HepG2 (cell line): ENCODE results near the gene RUNX3. TPM values are rescaled to one million over a fixed set of nuclear protein-coding genes. Genes with fewer than 3 reads are reported as not detected.
A peak's percentile ranks its signal among the peaks of the same experiment; 100 is the strongest.

Experiments used
- BRD4 ChIP-seq: sonication (generic); formaldehyde crosslinking; IDR thresholded peaks from 2 replicates; pipeline ENCODE4 v1.4.0; 2020; ENCODE audit warnings: missing genetic modification reagents
- CHD2 ChIP-seq: IDR thresholded peaks from 2 replicates; pipeline ENCODE4 v1.6.1; 2011; ENCODE audit warnings: low read depth, low read length, improper control_type of control experiment
- ELF3 ChIP-seq: IDR thresholded peaks from 2 replicates; pipeline ENCODE4 v1.6.1; 2016; ENCODE audit warnings: missing genetic modification reagents, missing compliant biosample characterization
- FOXO1 ChIP-seq: sonication (generic); formaldehyde crosslinking; IDR thresholded peaks from 2 replicates; pipeline ENCODE4 v1.4.0; 2020; ENCODE audit warnings: missing genetic modification reagents
- PITX1 ChIP-seq: sonication (generic); formaldehyde crosslinking; IDR thresholded peaks from 2 replicates; pipeline ENCODE4 v1.5.1; 2020; ENCODE audit warnings: mild to moderate bottlenecking, missing genetic modification reagents
- SPEN ChIP-seq: sonication (generic); formaldehyde crosslinking; IDR thresholded peaks from 2 replicates; pipeline ENCODE4 v1.5.1; 2020; ENCODE audit warnings: low read depth, mild to moderate bottlenecking, missing genetic modification reagents
- ZNF549 ChIP-seq: sonication (generic); formaldehyde crosslinking; IDR thresholded peaks from 2 replicates; pipeline ENCODE4 v1.5.0; 2020; ENCODE audit warnings: missing genetic modification reagents
- polyA plus RNA-seq, 8 experiments: library from polyadenylated mRNA; depleted of rRNA in 3 of 8; stranded (reverse) in 7 of 8; unstranded in 1 of 8; fragments of >200 nt; fragmentation: Illumina TruSeq in 4 of 8; extraction: Trizol in 4 of 8; gene quantifications; 2 replicates each; pipeline versions ENCODE4 v1.2.1 to v1.2.3, GENCODE V29; 2011 to 2016; ENCODE audit warnings: low read depth in 4 of 8, missing spikeins in 1 of 8, mixed read lengths in 1 of 8; ENCODE audit not compliant: insufficient read depth in 1 of 8
- total RNA-seq, 5 experiments: library from RNA; depleted of rRNA; stranded (reverse); fragments of >200 nt; fragmentation: Illumina TruSeq; extraction: Trizol; gene quantifications; 2 replicates each; pipeline ENCODE4 v1.2.3, GENCODE V29; 2016; ENCODE audit warnings: low read depth in 1 of 5
- TF ChIP-seq, protein P1 (sequence below): sonication (generic); formaldehyde crosslinking; IDR thresholded peaks from 2 replicates; pipeline ENCODE4 v1.5.0; 2020; ENCODE audit warnings: mild to moderate bottlenecking, missing genetic modification reagents
- TF ChIP-seq, protein P2 (sequence below): sonication (generic); formaldehyde crosslinking; IDR thresholded peaks from 2 replicates; pipeline ENCODE4 v1.9.0; 2021; ENCODE audit warnings: mild to moderate bottlenecking, missing genetic modification reagents
- TF ChIP-seq, protein P3 (sequence below): sonication (generic); formaldehyde crosslinking; IDR thresholded peaks from 2 replicates; pipeline ENCODE4 v1.8.1; 2023; ENCODE audit warnings: missing genetic modification reagents, inconsistent platforms, borderline replicate concordance
- TF ChIP-seq, protein P4 (sequence below): IDR thresholded peaks from 2 replicates; pipeline ENCODE4 v1.6.1; 2016; ENCODE audit warnings: low read depth, control low read depth
- TF ChIP-seq, protein P5 (sequence below): sonication (generic); formaldehyde crosslinking; IDR thresholded peaks from 2 replicates; pipeline ENCODE4 v1.9.0; 2022; ENCODE audit warnings: missing genetic modification reagents, mild to moderate bottlenecking, borderline replicate concordance

RUNX3 gene
- total and polyA plus RNA-seq, 2 of the 13 experiments (the other 11 are each of a cell fraction or from before 2014, with no cell fraction given), result 0.04 to 0.22 TPM

DNA sequence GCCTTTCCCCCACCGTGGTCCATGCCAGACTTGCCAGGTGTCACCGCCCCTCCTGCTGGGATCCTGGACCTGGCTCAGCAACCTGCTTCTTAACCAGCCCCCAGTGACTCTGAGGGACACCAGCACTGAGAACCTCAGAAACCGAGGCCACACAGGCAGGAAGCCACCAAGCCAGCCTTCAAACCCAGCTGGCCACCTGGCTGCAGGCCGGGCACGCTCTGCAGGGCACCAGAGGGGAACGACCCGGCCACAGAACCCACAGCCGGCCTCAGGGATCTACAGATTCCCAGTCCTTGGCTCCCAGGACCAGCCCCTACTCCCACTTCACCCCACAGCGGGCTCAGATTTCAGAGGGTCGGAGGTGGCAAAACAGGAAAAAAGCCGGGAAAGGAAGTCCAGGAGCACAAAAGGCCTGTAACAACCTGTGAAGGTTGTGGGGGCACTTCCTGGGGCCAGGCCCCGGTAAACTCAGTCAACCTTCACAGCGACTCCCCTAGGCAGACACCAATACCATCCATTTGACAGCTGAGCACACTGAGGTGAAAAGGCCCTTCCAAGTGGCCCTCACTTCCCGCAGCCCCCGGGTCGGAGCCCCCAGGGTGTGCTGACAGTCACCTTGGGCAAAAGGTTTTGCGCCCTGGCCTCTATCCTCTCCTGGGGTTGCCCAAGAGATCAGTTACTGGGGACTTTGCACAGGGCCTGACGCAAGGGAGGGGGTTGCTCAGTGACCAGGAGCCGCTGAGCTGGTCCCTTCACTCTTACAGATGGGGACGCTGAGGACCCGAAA lies 14.1 kb downstream of the RUNX3 start (continued):
- TF ChIP-seq, protein P1, sequence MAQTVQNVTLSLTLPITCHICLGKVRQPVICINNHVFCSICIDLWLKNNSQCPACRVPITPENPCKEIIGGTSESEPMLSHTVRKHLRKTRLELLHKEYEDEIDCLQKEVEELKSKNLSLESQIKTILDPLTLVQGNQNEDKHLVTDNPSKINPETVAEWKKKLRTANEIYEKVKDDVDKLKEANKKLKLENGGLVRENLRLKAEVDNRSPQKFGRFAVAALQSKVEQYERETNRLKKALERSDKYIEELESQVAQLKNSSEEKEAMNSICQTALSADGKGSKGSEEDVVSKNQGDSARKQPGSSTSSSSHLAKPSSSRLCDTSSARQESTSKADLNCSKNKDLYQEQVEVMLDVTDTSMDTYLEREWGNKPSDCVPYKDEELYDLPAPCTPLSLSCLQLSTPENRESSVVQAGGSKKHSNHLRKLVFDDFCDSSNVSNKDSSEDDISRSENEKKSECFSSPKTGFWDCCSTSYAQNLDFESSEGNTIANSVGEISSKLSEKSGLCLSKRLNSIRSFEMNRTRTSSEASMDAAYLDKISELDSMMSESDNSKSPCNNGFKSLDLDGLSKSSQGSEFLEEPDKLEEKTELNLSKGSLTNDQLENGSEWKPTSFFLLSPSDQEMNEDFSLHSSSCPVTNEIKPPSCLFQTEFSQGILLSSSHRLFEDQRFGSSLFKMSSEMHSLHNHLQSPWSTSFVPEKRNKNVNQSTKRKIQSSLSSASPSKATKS, result no peak
- no peak for TF ChIP-seq ZNF549
- TF ChIP-seq, protein P2, sequence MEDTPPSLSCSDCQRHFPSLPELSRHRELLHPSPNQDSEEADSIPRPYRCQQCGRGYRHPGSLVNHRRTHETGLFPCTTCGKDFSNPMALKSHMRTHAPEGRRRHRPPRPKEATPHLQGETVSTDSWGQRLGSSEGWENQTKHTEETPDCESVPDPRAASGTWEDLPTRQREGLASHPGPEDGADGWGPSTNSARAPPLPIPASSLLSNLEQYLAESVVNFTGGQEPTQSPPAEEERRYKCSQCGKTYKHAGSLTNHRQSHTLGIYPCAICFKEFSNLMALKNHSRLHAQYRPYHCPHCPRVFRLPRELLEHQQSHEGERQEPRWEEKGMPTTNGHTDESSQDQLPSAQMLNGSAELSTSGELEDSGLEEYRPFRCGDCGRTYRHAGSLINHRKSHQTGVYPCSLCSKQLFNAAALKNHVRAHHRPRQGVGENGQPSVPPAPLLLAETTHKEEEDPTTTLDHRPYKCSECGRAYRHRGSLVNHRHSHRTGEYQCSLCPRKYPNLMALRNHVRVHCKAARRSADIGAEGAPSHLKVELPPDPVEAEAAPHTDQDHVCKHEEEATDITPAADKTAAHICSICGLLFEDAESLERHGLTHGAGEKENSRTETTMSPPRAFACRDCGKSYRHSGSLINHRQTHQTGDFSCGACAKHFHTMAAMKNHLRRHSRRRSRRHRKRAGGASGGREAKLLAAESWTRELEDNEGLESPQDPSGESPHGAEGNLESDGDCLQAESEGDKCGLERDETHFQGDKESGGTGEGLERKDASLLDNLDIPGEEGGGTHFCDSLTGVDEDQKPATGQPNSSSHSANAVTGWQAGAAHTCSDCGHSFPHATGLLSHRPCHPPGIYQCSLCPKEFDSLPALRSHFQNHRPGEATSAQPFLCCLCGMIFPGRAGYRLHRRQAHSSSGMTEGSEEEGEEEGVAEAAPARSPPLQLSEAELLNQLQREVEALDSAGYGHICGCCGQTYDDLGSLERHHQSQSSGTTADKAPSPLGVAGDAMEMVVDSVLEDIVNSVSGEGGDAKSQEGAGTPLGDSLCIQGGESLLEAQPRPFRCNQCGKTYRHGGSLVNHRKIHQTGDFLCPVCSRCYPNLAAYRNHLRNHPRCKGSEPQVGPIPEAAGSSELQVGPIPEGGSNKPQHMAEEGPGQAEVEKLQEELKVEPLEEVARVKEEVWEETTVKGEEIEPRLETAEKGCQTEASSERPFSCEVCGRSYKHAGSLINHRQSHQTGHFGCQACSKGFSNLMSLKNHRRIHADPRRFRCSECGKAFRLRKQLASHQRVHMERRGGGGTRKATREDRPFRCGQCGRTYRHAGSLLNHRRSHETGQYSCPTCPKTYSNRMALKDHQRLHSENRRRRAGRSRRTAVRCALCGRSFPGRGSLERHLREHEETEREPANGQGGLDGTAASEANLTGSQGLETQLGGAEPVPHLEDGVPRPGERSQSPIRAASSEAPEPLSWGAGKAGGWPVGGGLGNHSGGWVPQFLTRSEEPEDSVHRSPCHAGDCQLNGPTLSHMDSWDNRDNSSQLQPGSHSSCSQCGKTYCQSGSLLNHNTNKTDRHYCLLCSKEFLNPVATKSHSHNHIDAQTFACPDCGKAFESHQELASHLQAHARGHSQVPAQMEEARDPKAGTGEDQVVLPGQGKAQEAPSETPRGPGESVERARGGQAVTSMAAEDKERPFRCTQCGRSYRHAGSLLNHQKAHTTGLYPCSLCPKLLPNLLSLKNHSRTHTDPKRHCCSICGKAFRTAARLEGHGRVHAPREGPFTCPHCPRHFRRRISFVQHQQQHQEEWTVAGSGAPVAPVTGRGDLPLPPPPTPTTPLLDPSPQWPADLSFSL (CRISPR knock-in tag), result no peak; the same call in 1 of the 2 replicates
- TF ChIP-seq BRD4, result no peak; the same call in 1 of the 2 replicates
- peak; percentile 67; the same call in 1 of the 2 replicates for TF ChIP-seq PITX1 (CRISPR knock-in tag)
- TF ChIP-seq, protein P3, sequence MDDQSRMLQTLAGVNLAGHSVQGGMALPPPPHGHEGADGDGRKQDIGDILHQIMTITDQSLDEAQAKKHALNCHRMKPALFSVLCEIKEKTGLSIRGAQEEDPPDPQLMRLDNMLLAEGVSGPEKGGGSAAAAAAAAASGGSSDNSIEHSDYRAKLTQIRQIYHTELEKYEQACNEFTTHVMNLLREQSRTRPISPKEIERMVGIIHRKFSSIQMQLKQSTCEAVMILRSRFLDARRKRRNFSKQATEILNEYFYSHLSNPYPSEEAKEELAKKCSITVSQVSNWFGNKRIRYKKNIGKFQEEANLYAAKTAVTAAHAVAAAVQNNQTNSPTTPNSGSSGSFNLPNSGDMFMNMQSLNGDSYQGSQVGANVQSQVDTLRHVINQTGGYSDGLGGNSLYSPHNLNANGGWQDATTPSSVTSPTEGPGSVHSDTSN (CRISPR knock-in tag), result no peak
- TF ChIP-seq, protein P4, sequence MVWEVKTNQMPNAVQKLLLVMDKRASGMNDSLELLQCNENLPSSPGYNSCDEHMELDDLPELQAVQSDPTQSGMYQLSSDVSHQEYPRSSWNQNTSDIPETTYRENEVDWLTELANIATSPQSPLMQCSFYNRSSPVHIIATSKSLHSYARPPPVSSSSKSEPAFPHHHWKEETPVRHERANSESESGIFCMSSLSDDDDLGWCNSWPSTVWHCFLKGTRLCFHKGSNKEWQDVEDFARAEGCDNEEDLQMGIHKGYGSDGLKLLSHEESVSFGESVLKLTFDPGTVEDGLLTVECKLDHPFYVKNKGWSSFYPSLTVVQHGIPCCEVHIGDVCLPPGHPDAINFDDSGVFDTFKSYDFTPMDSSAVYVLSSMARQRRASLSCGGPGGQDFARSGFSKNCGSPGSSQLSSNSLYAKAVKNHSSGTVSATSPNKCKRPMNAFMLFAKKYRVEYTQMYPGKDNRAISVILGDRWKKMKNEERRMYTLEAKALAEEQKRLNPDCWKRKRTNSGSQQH (CRISPR knock-in tag), result no peak
- TF ChIP-seq SPEN (CRISPR knock-in tag), result 0 out of 2 replicates have a peak, but pooled peaks have one; percentile 15
- TF ChIP-seq, protein P5, sequence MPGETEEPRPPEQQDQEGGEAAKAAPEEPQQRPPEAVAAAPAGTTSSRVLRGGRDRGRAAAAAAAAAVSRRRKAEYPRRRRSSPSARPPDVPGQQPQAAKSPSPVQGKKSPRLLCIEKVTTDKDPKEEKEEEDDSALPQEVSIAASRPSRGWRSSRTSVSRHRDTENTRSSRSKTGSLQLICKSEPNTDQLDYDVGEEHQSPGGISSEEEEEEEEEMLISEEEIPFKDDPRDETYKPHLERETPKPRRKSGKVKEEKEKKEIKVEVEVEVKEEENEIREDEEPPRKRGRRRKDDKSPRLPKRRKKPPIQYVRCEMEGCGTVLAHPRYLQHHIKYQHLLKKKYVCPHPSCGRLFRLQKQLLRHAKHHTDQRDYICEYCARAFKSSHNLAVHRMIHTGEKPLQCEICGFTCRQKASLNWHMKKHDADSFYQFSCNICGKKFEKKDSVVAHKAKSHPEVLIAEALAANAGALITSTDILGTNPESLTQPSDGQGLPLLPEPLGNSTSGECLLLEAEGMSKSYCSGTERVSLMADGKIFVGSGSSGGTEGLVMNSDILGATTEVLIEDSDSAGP (CRISPR knock-in tag), result peak; percentile 74; the same call in 1 of the 2 replicates
- no peak for TF ChIP-seq FOXO1 (CRISPR knock-in tag)
- no peak for TF ChIP-seq CHD2
- peak; percentile 59; the same call in 1 of the 2 replicates for TF ChIP-seq ELF3
